SKM-1 (cell line): ENCODE measurements around the gene ZNF425.
"Not testable (repeated sequence)": the region's sequence is repeated elsewhere in the genome, so short reads cannot be mapped to it uniquely, and the experiment has no call there.

Source experiments
- DNase-seq: peaks from one replicate; lab custom pipeline; 2025; ENCODE audit not compliant: unreplicated experiment; lab: John Stamatoyannopoulos, UW

Gene ZNF425, protein sequence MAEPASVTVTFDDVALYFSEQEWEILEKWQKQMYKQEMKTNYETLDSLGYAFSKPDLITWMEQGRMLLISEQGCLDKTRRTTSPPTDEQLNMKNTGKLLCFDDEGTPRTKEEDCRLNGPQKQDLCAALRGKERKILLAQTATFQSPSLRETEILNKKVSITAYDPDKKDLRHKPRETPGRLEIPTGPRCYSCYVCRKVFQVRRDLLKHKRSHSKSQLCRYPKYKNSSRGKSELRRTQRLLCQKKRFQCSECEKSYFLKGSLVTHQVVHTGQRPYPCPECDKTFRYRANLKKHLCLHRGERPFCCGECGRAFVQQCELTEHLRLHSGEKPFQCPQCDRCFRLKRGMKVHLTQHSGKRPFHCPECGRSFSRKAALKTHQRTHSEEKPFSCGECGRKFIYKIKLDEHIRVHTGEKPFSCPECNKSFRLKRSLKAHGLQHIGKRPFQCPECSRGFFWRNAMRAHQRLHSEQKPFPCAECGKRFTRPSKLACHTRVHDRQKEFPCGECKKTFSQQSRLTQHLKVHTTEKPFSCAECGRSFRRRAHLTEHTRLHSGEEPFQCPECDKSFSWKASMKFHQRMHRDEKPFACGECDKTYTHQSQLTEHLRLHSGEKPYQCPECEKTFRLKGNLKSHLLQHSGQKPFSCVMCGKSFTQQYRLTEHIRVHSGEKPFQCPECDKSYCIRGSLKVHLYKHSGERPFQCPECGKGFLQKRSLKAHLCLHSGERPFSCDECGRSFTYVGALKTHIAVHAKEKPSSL

DNA sequence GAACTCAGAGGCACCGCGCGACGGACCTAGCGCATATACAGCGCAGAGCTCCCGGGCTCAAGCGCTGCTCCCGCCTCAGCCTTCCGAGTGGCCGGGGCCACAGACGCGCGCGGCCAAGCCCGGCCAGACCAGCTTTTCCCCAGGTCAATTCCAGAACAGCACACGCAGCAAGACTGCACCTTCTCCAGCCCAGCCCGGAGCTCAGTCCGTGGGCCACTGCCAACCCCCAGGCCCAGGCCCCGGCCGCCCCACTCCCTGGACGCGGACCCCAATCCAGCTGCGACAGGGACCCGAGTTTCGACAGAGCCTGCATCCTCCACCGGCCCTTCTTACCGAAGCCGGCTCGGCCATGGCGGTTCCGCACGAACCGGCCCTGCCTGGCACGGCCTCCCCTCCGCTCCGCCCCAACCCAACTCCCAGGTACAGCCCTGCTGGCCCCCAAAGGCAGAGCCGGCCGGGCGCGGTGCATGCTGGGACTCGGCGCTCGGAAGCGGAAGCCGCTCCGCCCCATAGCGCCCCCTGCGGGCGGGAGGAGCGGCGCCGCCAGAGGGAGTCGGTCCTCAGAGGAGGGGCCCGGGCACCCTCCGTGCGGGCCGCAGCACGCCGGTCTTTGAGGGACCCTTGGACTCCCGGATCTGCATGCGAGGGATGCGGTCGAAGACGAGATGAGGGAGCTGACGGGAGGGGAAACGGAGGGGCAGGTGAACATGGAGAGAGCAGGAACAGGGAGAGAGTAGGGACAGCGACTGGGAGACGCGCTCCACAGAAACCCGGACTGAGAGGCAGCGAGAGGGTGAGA, at the start of gene ZNF425:
Gene ZNF425 (minus strand): TSS at position 462 of the 799 bp plus-strand sequence. CDS start 111 bp downstream, at position 351.
- DNase-seq = peak; percentile 34

DNA sequence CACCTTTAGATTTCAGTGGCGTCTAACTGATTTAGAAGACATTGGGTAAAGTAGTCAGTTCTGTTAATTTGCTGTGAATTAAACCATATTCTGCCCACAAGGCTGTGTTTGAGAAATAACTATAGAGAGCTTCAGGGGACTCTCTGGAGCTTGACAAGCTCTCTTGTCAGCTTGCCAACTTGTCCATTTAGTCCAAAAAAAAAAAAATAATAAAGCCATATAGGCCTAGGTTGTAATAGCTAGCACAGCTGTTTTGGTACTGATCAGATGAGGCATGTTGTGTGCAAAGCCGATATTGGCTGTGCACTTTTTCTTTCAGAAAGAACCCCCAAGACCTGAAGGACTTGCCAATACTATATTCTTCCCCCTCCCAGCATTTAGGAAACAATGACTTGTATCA, 49.0 kb upstream of the ZNF425 start:
- no peak for DNase-seq

DNA sequence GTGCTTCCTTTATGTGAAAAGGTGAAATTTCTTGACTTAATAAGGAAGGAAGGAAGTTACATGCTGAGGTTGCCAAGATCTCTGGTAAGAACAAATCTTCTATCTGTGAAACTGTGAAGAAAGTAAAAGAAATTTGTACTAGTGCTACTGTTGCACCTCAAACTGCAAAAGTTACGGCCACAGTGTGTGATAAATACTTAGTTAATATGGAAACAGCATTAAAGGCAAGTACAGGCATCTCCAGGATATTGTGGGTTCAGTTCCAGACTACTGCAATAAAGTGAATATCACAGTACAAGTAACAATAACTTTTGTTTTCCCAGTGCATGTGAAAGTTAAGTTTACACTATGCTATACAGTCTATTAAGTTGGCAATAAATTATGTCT, 46.4 kb upstream of the ZNF425 start:
- DNase-seq = no peak

DNA sequence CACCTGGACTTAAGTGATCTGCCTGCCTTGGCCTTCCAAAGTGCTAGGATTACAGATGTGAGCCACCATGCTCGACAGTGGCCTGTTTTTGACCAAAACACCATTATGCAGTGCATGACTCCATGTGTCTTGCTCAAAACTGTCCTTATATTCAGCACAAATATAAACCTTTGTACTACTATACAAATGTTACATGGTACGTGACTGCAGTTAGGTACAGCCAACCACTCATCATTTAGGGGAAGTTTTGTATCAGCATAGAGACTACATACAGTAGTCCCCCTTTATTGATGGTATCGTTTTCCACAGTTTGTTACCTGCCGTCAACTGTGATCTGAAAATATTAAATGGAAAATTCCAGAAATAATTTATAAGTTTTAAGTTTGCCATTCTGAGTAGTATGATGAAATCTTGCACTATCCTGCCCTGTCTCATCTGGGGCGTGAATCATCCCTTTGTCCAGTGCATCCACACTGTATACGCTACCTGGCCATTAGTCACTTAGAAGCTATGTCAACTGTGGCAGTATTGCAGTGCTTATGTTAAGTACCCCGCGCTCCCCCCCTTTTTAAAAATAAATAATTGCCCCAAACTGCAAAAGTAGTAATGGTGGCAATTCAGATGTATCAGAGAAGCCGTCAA, 45.9 kb upstream of the ZNF425 start:
- no peak for DNase-seq

DNA sequence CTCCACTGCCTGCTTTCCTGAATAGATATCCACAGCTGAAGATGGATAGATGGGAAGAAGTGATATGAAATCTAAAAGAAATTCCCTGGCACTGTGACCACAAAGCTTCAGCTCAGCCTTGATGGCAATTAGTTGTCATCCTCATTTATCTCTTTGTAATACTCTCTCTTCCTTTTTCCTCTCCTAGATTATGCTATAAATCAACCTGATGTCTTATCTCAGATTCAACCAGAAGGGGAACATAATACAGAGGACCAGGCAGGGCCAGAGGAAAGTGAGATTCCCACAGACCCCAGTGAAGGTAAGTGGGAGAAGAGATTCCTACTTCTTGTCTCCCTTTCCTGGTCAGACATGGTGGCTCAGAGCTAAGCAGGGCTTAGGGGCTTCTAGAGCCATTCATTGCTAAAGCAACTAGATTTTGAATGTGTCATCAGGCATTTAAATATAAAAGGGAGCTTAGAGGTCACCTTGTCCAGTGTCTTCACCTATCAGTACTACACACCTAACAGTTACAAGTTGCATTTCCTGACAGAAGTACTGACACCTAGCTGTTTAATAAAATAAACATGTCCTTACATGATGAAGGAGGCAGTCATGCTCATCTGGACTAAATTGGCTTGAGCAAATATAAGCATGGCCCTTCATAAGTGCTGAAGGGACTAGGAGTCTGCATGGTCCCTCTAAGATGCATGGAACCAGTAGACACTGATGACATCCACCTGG, 40.7 kb upstream of the ZNF425 start:
- no peak for DNase-seq

DNA sequence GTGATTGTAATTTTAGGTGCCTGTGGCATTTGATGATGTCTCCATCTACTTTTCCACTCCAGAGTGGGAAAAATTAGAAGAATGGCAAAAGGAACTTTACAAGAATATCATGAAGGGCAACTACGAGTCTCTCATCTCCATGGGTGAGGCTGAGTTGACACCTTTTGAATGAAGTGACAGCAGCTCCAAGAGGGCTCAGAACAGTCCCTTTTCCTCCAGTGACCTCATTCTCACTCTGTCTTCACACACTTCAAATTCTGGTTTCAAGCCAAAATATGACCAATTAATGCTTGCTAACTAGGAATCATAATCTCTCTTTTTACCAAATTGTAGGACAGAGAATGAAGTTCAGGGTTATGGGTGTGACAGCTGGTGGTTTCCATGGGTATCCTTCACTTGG, 40.0 kb upstream of the ZNF425 start:
- no peak for DNase-seq

DNA sequence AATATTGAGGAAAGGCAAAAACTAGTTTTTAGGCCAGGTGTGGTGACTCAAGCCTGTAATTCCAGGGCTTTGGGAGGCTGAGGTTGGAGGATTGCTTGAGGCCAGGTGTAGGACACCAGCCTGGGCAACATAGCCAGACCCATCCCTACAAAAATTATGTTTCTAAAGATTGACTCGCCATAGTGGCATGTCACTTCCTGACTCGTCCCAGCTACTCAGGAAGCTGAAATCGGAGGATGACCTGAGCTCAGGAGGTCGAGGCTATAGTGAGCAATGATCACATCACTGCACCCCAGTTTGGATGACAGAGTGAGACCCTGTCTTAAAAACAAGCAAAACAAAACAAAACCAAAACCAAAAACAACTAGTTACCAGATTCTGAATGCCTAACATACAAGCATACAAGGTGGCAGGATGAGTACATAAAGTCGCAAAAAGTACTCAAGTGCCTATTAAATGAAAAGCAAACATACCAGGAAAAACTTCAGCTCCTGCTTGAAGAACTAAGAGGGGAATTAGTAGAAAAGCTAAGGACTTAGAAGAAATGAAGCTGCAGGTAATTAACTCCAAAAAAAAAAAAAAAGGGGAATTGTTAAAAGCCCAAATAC, 35.2 kb upstream of the ZNF425 start:
- no peak for DNase-seq

DNA sequence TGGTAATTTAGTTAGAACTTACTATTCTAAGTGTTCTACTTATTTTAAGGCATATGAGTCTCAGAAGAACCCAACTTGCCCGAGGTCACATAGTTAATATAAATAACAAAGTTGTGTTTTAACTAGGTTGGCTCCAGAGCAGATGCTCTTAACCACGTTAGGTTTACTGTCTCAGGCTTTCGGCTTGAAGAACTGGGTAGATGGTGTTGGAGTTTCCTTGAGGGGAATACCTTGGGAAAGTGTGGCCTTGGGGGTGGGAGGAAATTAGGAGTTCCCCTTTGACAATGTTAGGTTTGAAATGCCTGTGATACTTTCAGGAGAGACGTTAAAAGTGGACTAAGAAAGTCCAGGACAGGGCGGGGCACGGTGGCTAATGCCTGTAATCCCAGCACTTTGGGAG, 30.8 kb upstream of the ZNF425 start:
- no peak for DNase-seq

DNA sequence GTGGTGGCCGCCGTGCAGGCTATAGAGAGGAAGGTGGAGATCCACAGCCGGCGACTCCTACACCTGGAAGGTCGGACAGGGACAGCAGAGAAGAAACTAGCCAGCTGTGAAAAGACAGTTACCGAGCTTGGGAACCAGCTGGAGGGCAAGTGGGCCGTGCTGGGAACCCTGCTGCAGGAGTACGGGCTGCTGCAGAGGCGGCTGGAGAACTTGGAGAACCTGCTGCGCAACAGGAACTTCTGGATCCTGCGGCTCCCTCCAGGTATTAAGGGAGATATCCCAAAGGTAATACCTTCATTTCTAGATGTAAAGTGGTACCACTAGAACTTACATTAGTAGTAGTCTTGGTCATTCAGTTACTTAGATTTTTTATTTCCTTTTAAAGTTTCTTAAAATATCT, 27.9 kb upstream of the ZNF425 start:
- DNase-seq = no peak

DNA sequence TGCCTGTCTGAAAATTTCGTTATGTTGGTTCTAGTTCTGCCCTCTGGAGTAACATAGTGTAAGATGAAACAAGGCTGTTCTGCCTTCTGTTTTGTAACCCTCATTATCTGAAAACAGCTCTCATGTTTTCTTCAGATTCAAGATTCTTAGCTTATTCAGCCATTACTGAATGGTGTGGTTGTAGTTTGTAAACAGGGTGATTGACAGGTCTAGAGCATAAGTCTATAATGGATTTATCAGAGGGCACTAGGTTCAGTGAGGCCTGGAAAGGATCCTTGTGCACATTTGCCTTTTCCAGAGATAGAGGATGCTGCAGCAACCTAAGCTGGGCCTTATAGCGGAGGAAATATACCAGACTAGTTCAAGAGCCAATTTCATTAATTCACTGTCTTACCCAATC, 27.2 kb upstream of the ZNF425 start:
- no peak for DNase-seq

DNA sequence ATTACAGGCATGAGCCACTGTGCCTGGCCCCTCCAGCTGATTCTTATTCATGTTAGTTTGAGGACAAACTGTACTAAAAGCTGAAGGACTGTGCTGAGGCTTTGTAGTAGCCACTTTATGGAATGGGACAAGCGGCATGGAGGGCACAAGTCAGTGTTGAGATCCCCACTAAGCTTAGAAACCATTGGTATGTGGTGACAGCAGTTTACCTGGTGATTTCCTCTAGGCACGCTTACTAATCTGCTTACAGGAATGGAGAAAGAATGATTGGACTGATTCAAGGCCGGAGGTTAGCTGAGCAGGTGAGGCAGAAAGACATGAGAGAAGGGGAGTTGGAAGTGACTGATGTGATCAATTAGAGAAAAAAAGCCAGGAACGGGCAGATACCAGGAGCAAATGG, 24.9 kb upstream of the ZNF425 start:
- no peak for DNase-seq

DNA sequence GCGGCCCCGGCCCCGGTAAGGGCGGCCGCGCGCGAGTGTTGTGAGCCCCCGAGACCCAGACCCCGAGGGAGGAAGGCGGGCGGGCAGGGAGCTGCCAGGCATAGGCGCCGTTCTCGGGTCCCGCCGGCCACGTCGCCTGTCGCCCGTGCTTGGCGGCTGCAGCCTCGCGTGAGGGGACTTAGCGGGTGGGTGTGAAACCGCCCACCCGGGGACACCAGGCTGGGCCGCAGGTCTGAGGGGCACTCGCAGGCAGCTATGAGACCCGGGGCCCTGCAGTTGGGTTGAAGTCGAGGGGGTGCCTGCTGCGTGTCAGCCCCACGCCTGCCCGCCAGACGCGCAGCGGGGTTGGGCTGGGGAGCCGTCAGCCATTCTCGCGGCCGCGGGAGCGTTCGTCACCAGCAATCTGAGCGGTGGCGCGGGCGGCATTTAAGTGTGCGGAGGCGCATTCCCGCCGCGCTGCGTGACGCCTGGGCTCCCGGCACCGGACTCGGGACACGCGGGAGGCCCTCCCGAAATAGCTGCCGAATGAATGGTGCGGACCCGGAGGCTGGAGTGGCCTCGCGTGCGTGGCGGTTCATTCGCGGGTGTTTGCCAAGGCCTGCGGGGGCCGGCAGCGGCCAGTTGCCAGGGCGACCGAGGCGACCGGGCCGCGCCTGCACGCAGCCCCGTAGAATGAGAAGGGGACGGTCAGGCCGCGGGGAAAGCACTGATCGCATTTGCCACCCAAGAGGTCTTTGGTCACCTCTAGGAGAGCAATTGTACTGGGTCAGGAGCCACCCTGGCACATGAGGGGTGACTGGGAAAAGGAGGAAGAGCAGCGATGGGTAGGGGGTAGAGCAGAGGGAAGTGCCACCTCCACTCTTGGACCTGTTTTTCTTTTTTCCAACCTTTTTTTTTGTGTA, 21.9 kb upstream of the ZNF425 start:
- DNase-seq = no peak

DNA sequence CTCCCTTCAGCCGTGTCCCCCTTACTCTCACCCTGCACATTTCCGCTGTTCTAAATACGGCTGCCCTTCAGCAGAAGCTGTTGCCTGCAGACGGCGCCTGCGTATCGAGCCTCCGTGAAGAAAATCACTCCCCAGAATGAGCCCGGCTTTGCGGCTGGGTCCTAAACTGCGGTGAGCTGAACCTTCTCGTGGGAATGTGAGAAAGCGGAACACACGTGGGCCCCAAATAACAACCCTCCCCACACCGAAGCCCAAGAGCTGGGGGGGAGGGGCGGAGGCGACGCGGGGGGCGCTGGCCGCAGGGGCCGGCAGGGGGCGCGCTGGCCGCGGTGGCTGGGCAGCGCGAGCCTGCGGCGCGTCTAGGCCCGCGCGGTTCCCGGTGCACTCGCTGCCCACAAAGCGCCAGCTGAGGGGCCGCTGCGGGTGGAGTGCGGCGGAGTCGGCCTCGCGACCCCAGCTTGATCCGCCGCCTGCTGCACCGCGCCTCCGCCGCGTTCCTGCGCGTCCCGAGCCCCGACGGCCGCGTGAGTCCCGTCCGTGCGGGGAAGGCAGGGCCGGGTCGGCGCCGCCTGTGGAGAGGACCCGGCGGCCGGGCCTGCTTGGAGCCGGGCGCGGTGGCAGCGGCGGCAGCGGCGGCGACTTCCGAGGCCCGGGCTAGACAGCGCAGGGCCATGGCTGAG, 21.1 kb upstream of the ZNF425 start, which contains the start of gene ZNF398:
Gene ZNF398 (plus strand): TSS at position 382 of the 680 bp plus-strand sequence. CDS start 290 bp downstream, at position 672.
- DNase-seq = peak; percentile 61

DNA sequence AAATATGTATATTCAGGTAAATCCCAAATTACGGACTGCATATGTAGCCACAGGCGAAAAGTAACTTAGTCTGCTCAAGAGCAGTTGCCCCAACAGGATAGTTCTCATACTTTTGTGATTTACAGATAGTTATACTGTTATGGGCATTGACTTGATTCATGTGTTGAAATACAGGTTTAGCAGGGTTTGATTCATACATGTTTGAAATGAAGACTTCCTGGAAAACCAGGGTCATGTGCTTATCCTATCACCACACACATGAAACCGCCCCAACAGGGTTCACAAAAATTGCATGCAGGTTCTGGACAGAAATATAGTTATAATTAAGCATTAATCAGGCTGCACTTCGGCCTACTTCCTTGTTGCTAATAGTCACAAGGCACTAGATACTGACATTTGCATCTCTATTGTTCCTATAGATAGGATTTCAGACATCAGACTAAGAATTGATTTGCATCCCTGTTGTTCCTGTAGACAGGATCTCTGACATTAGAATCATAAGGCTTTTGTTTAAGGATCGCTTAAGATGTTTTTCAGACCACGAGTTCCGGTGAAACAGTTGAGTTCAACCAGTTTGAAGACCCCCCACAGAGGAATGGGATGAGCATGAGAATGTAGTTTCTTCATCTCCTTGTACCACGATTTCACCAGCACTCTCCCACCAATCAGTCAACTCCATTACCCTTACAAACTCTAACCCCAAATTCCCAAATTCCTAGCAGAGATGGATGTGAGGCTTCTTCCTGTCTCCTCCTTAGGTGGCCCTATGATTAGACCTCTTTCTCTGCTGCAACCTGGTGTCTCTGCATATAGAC, 19.1 kb upstream of the ZNF425 start:
- no peak for DNase-seq

DNA sequence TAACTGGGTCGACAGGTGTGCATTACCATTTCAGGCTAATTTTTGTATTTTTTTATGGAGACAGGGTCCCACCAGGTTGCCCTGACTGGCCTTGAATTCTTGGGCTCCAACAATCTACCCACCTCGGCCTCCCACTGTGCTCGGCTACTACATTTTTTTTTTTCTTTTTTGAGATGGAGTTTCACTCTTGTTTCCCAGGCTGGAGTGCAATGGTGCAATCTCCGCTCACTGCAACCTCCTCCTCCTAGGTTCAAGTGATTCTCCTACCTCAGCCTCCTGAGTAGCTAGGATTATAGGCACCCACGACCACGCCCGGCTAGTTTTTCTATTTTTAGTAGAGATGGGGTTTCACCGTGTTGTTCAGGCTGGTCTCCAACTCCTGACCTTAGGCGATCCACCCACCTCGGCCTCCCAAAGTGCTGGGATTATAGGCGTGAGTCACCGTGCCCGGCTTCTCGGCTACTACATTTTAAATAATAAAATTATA, 18.4 kb upstream of the ZNF425 start:
- DNase-seq = not testable (repeated sequence)

DNA sequence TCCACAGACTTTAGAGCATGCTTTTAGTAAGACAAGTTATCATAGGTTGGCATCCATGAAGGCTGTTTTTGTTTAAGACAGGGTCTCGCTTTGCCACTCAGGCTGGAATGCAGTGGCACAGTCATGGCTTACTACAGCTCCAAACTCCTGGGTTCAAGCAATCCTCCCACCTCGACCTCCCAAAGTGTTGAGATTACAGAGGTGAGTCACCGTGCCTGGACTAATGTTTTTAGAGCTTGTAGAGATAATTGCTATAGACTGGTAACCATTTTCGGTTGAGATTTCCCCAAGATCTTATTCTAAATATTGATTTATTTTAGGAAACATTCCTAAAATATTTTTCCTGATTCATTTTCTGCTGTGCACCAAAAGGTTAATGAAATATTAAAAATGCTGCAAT, 15.8 kb upstream of the ZNF425 start:
- DNase-seq = no peak

DNA sequence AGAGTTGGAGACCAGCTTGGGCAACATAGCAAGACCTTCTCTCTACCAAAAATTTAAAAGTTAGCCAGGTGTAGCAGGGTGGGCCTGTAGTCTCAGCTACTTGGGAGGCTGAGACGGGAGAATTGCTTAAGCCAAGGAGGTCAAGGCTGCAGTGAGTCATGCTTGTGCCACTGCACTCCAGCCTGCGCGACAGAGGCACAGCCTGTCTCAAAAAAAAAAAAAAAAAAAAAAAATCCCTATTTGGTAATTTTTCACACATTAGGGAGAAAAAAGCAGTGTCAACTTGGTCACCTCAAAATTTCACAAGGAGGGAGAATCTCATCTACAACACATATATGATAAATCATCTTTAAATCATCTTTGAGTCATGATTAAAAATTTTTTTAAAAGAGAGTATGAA, 14.7 kb upstream of the ZNF425 start:
- no peak for DNase-seq
